Smooth muscle cell of the brain vasculature (primary cell): ENCODE results near the gene NATD1.
A peak's percentile ranks its signal among the peaks of the same experiment; 100 is the strongest.

ENCODE experiments used
- DNase-seq: peaks from one replicate; pipeline ENCODE4 v3.0.0-alpha.2; 2012; ENCODE audit warnings: low read depth, low spot score

NATD1 gene

GRCh38 chr17:21289902-21290571, 36.8 kb upstream of the NATD1 start:
- DNase-seq, result no peak

GRCh38 chr17:21289175-21289901, 36.1 kb upstream of the NATD1 start:
- no peak for DNase-seq

- DNase-seq, result no peak
Observed at GRCh38 chr17:21288571-21289017, 35.4 kb upstream of the NATD1 start.

DNA sequence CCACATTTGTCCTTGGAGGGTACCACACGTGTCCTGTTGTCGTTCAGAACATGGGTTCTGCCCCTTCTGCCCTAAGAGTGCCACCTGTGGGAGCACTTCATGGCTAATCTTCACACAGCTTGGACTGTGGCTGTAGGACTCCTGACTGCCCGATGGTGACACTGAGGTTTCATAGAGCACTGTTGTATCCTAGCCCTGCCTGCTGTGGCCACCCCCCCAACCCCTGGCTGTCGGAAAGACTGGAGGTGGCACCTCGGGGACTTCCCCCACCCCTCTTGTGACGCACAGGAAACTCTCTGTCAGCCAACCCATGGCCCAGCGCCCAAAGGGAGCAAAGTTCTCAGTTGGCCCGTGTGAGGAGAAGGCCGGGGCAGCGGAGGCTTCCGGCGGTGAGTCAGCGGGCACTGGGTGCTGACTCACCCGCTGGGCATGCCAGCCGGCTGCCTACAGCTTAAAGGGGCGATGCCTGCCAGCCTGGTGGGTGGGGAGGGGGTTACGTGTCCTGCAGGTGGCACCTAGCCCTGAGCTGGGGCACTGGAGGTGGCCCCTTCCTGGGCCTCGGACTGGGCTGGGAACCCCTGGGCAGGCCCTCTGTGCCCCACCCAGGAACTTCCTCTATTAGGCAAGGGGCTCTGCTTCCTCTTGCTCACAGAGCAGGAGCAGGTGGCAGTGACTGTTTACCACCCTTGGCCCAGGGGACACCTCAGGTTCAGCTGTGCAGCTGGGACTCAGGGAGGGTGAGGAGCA, 34.7 kb upstream of the NATD1 start:
- peak; percentile 74 for DNase-seq

- no peak for DNase-seq
Observed at GRCh38 chr17:21286909-21287702, 33.9 kb upstream of the NATD1 start.

GRCh38 chr17:21286066-21286770, 33.0 kb upstream of the NATD1 start:
- DNase-seq, result peak; percentile 93

DNA sequence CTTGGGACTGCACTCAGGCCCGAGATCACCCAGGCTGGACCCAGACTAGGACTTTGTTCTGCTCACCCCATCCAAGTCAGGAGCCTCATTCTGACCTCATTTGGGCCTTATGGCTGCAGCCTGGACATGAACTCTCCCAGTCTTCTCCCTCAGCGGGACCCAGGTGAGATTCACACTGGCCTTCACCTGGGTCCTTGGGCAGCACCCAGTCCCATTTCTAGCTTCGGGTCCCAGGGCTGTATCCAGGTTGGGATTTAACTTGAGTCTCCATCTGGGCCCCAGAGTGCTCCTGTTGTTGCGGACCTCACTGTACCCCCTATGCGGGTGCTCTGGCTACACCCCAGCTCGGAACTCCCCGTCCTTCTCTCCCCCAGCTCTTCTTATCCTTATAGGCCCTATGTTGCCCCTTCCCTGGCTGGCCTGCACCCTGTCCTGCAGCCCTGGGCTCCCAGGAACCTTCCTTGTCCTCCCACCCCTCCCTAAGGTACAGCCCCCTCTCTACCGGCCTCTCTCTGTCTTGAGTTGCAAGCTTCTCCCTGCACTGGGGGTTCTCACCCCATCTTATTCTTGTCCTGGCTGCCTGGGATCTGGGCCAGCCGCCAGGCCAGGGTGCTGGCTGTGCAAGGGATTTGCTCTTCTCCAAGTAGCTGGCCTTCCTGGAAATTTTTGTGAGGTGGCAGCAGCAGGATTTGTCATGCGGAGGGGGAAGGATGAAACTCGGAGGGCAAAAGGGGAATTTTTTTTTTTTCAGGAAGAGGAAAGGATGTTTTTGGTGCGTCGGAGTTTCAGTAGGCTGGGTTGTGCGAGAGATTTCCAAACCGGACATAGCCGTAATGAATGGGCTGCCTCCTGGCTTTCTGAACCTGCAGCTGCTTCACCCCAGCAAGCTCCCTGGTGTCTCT, 32.2 kb upstream of the NATD1 start:
- no peak for DNase-seq

DNA sequence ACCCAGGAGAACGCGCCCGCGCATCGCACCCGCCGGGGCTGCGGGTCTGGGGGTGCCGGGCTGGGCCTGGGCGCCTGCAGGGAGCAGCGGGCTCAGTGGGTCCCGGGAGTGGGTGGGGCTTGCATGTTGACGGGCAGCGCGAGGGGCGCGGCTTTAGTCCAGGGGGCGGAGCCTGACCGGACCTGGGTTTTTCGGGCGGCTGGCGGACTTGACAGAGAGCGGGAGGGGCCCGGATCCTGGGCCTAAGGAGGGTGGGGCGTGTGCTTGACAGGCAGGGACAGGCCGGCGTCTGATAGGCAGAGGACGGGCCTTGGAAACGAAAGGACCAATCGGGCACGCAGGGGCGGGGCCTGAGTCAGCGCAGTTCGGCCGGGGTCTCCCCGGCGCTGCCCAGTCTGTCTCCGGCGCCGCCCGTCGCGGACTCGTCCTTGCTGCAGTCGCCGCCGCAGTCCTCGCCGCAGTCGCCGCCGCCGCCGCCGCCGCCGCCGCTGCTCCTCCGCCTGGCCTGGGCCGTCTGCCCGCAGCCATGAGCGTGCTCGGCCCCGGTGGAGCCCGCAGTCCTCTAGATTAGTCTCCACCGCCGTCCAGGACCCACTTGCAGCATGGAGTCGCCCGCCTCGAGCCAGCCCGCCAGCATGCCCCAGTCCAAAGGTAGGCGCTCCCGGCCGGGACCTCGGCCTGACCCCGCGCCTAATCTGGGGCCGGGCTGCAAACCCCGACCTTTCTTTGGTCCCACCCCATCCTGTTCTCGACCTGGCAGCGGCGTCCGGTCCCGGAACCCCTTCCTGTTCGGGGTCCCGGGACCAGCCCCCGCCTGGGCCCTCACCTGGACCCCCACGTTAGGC, 31.3 kb upstream of the NATD1 start, which contains the start of gene MAP2K3:
MAP2K3 (plus strand) TSS at position 393 of the 845 bp plus-strand sequence; CDS start at position 603, 210 bp downstream.
- DNase-seq, result peak; percentile 97

DNA sequence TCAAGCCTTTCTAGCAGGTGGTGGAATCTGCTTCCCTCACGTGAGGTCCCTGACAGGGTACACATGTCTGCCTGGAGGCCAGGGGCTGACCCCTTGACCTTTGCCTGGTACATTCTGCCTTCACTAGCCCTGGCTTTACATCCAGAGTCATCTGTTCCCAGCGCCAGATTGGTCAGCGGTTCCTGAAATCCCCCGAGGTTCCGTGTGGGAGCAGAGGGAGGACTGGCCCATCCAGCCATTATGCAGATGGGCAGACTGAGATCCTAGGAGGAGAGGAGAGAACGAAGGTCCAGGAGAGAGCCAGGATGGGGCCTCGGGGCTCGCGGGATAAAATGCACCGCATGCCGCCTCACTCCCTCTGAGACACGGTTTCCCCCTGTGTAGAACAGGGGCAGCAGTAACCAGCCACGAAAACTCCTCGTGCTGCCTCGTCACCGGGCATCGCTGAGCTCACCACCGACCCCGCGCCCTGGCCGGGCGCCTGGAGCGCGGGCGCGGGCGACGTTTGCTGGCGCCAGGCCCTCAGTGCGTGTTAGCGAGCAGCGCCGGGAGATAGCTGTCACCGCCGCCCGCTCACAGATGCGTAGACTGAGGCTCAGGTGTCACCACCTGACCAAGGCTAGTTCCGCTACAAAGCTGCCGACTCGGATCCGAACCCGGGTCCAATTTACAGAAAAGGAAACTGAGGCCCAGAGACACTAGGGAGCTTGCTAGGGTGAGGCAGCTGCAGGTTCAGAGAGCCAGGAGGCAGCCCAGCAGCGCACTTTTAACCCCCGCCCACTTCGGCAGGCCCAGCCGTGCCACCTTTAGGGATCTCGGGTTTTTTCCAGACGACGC, 30.5 kb upstream of the NATD1 start:
- DNase-seq, result no peak

DNA sequence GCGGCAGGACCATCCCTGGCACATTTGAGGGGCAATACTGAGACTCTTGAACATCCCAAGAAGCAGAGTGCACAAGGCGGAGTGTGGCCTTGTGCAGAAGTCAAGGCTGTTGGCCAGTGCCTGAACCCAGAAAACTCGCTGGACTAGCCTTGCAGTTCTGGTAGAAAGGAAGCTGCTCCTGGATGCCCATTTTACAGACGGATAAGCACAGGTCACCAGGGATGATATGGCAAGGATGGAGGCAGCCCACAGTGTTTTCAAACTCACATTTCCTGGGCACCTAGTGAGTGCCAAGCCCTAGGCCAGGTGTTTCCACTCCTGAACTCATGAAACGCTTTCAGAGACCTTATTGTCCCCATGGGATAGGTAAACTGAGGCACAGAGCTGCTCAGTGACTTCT, 29.6 kb upstream of the NATD1 start:
- DNase-seq, result no peak

DNA sequence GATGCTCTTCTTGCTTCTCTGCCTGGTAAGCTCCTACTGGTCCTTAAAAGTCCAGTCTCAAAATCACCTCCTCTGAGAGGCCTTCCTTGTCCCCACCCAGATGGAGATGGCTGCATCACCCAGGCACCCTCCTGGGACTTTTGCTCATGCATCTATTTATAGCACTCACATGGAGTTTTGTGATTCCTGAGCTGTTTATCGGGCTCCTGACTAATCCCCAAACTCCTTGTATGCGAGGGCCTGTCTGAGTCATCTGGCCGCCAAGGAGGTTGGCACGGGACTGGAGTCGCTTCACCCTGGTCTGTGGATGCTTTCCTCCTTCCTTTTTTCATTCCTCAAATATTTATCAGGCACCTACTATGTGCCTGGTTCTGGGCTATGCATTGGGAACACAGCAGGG, 29.0 kb upstream of the NATD1 start:
- peak; percentile 70 for DNase-seq

GRCh38 chr17:21280081-21280518, 26.9 kb upstream of the NATD1 start:
- no peak for DNase-seq

- DNase-seq, result no peak
Observed at GRCh38 chr17:21279582-21279981, 26.4 kb upstream of the NATD1 start.

DNA sequence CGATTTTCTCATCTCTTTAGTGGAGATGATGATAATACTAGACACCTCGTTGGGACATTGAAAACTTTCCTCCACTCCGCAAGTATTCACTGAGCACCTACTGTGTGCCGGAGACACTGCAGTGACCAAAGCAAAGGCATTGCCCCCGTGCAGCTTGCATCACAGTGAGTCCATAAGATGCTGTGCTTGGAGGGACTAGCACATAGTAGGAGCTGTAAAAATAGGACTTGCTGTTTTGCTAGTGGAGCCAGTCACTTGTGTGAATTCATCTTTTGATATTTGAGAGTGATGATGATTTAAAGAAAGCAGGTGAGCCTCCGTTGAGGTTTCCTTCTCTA, 26.0 kb upstream of the NATD1 start:
- no peak for DNase-seq

- DNase-seq, result no peak
Observed at GRCh38 chr17:21278450-21279197, 25.4 kb upstream of the NATD1 start.

GRCh38 chr17:21277332-21277731, 24.1 kb upstream of the NATD1 start:
- DNase-seq, result no peak

- no peak for DNase-seq
Observed at GRCh38 chr17:21276264-21276588, 23.0 kb upstream of the NATD1 start.
